ENCODE data around the gene SLC26A3. TPM values are rescaled to one million over a fixed set of nuclear protein-coding genes. Genes with fewer than 3 reads are reported as not detected.

Gene SLC26A3
- total and polyA plus RNA-seq, 8 donors: 0.04 TPM; not detected in 7

GRCh38 chr7:107816011-107816566 lies 13.1 kb upstream of the SLC26A3 start:
- Histone ChIP-seq H3K27ac (no peak overlapping the region), H3K9me3 (no peaks in the 10 kb centered on the region), H3K27me3 (no peaks in the 10 kb centered on the region), H3K36me3 (no peaks in the 10 kb centered on the region), H3K4me1 (no peaks in the 10 kb centered on the region), H3K4me3 (no peak overlapping the region)
- intact Hi-C loops (cut with DNase I): no loop called here
- DNase-seq: no peak
- ATAC-seq: no peak
- no peak for TF ChIP-seq CTCF (IDR thresholded peaks at IDR 0.05)

GRCh38 chr7:107815254-107815882 lies 12.3 kb upstream of the SLC26A3 start:
- intact Hi-C loops (cut with DNase I): no loop called here
- no peak for TF ChIP-seq CTCF (IDR thresholded peaks at IDR 0.05)

GRCh38 chr7:107813524-107813923 lies 10.5 kb upstream of the SLC26A3 start:
- no peak for DNase-seq
- Histone ChIP-seq H3K9me3 (no peaks in the 10 kb centered on the region), H3K27ac (no peak overlapping the region), H3K27me3 (no peaks in the 10 kb centered on the region), H3K4me1 (no peaks in the 10 kb centered on the region), H3K4me3 (no peak overlapping the region), H3K36me3 (no peaks in the 10 kb centered on the region)
- intact Hi-C loops (cut with DNase I): no loop called here
- ATAC-seq: no peak
- TF ChIP-seq CTCF (IDR thresholded peaks at IDR 0.05): no peak

More at GRCh38 chr7:107815254-107815882, 12.3 kb upstream of the SLC26A3 start:
- Histone ChIP-seq H3K27ac (no peak overlapping the region), H3K4me3 (no peak overlapping the region), H3K9me3 (no peaks in the 10 kb centered on the region), H3K36me3 (no peaks in the 10 kb centered on the region), H3K4me1 (no peaks in the 10 kb centered on the region), H3K27me3 (no peaks in the 10 kb centered on the region)
- DNase-seq (no peak), ATAC-seq (no peak)

GRCh38 chr7:107811934-107812333 lies 8.9 kb upstream of the SLC26A3 start:
- Histone ChIP-seq H3K36me3 (no peaks in the 10 kb centered on the region), H3K4me1 (no peaks in the 10 kb centered on the region), H3K9me3 (no peaks in the 10 kb centered on the region), H3K27me3 (no peaks in the 10 kb centered on the region), H3K4me3 (no peak overlapping the region), H3K27ac (no peak overlapping the region)
- intact Hi-C loops (cut with DNase I): no loop called here
- DNase-seq (no peak), ATAC-seq (no peak)
- no peak for TF ChIP-seq CTCF (IDR thresholded peaks at IDR 0.05)

- H3K27me3 ChIP-seq: no peaks in the 10 kb centered on the region
- no peak overlapping the region for H3K27ac ChIP-seq
- no peak for TF ChIP-seq CTCF (IDR thresholded peaks at IDR 0.05)
- H3K36me3 ChIP-seq: no peaks in the 10 kb centered on the region
- no peaks in the 10 kb centered on the region for H3K9me3 ChIP-seq
- no peak overlapping the region for H3K4me3 ChIP-seq
- DNase-seq: no peak
- intact Hi-C loops (cut with DNase I): no loop called here
- no peak for ATAC-seq
- no peaks in the 10 kb centered on the region for H3K4me1 ChIP-seq
These were observed 7.6 kb upstream of the SLC26A3 start for GRCh38 chr7:107810626-107811025.

All from left lung (tissue), 10 donors.